ENCODE results near the gene IRS1.
A peak's percentile ranks its signal among the peaks of the same experiment; 100 is the strongest.

Gene IRS1

DNA sequence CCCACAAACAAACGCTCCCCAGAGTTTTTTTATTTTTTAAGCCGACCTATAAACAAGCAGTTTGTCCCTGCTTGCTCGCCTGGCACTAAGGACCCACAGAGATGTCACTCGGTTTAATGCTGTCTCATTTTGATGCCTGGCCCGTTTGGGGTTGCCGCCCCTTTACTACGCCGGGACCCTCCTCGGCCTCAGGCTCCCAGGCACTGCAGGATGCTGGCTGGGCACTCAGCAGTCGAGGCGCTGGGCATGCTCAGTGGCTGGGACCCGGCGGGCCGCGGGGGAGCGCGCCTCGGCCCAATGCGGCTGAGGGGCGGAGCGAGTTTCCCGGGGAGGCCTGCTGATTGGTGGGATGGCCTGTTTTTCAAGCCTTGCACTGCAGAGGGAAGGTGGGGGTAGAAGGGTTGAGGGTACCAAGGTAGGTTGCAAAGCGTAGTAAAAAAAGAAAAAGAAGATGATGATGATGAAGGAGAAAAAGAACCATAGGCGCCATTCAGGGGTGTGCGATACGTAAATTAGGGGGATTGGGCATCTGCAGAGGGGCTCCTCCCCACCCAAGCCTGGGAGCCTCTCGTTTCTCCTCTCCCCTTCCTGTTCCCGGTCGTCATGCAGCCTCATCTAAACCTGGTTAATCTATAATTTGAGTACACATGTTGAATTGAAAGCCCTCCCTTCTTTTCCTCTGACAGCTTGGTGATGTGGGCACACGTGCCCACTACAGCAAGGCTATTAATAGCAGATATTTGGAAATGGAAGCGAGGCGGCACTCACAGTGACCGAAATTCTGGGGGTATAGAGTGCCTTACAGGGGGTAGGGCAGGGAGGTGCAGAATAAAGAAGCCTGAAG, 1.5 kb upstream of the IRS1 start:
- peak overlapping the region; percentile 92 for H3K27ac ChIP-seq
- POLR2A ChIA-PET (ENCODE audit: low non-redundant PET) = no interaction called here
- peak; percentile 21 for DNase-seq (ENCODE audit: low spot score)
- CTCF ChIA-PET = interaction anchor here (1.0 to 2.0 kb wide), 3 partner anchors 906 to 1141 kb away, joined by 3 to 7 read pairs (median 5); no protein-coding TSS in a partner anchor
- TF ChIP-seq, protein P1, sequence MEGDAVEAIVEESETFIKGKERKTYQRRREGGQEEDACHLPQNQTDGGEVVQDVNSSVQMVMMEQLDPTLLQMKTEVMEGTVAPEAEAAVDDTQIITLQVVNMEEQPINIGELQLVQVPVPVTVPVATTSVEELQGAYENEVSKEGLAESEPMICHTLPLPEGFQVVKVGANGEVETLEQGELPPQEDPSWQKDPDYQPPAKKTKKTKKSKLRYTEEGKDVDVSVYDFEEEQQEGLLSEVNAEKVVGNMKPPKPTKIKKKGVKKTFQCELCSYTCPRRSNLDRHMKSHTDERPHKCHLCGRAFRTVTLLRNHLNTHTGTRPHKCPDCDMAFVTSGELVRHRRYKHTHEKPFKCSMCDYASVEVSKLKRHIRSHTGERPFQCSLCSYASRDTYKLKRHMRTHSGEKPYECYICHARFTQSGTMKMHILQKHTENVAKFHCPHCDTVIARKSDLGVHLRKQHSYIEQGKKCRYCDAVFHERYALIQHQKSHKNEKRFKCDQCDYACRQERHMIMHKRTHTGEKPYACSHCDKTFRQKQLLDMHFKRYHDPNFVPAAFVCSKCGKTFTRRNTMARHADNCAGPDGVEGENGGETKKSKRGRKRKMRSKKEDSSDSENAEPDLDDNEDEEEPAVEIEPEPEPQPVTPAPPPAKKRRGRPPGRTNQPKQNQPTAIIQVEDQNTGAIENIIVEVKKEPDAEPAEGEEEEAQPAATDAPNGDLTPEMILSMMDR (conservative IDR thresholded peaks at IDR 0.05; ENCODE audit: low read depth) = no peak

DNA sequence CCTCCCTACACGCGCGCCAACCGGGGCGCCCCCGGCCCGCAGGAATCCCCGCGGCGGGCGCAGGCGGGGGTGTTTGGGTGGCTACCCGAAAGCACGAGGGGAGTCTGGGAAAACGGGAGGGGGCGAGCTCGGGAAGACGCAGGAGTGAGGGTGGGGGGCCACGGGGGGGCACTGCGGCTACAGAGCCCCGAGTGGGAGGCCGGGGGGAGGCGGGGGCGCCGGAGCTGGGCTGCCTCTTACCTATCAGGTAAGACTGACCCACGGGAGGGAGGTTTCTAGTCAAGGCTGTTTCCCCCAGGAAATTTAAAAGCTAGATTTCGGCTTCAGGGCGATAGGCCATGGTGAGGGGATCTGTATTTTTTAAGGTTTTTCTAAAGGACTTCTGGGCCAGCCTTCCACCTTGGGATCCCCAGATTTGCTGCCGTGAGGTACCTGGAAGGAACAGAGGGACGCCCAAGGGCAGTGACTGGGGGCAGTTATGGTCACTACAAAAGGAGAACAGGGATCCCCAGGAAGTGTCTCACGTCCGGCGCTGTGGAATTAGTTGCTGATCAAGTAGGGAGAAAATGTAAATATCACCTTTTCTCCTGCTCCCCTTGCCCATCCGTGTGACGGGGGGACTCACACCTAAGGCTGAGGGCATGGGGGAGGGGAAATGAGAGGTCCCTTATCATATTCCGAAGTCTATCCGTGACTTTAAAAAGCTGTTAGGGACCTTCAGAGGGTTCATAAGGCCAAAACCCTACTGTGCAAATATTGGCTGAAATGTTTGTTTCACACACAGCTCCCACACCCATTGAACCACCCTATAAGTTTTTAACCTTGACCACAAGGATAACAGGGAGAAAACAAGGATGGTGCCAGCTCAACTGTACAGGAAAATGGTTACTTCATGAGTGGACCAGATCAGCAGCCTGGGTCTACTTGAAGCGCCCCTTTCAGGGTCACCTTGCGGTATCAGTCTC, 638 bp upstream of the IRS1 start:
- H3K27ac ChIP-seq = peak overlapping the region; percentile 92
- no peak for DNase-seq (ENCODE audit: low spot score)
- TF ChIP-seq, protein P1 (conservative IDR thresholded peaks at IDR 0.05; ENCODE audit: low read depth) = peak; percentile 54
- ChIA-PET POLR2A (ENCODE audit: low non-redundant PET) (interaction anchor here (0.5 kb wide), 1 partner anchor 151 kb away, joined by 4 read pairs; no protein-coding TSS in a partner anchor), CTCF (interaction anchor here (0.5 to 1.2 kb wide), 11 partner anchors 149 to 1131 kb away, joined by 3 to 10 read pairs (median 3); no protein-coding TSS in a partner anchor)

DNA sequence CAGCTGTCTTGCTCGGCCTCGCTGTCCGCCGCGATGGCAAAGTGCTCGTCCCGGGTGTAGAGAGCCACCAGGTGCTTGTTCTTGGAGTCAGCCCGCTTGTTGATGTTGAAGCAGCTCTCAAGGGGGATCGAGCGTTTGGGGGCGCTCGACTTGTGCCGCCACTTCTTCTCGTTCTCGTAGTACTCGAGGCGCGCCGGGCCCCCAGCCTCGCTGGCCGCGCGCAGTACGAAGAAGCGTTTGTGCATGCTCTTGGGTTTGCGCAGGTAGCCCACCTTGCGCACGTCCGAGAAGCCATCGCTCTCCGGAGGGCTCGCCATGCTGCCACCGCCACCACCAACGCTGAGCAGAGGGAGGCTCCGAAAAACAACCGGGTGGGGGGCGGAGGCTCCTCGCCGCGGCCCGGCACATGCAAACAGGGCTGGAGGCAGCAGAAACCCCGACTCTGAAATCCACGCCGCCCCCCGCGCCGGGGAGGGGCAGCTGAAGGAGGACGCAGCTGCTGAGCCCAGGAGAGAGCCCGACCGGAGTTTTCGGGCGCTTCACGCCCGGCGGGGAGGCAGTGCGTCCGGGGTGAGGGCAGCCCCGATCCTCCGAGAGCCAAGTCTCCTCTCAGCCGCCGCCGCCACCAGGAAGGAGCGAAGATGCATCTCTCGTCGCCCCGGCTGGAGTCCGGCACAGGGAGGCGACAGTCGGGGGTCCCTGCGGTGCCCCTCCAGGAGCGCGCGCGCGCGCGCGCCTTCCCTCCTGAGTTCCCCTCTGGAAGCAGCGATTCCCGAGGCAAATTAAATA, 1.0 kb downstream of the IRS1 start:
- TF ChIP-seq, protein P1 (conservative IDR thresholded peaks at IDR 0.05; ENCODE audit: low read depth) = peak; percentile 57
- H3K27ac ChIP-seq = peak overlapping the region; percentile 92
- CTCF ChIA-PET = interaction anchor here (0.7 to 1.2 kb wide), 10 partner anchors 26 to 1218 kb away, joined by 3 to 6 read pairs (median 3); no protein-coding TSS in a partner anchor
- POLR2A ChIA-PET (ENCODE audit: low non-redundant PET) = no interaction called here
- peak; percentile 43 for DNase-seq (ENCODE audit: low spot score)

DNA sequence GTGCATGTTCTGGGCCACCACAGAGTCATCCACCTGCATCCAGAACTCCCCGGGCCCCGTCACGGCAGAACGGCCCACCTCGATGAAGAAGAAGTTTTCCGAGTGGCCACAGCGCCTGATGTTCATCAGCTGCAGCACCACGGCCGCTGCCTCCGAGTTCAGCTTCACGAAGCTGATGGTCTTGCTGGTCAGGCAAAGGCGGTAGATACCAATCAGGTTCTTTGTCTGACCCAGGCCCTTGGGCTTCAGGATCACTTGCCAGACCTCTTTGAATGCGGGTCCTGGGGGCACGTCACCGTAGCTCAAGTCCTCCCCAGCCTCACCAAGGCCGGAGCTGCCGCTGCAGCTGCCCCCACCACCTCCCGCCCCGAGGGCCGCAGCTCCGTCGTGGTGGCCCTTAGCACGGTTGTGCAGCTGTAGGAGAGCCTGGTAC, 1.6 kb downstream of the IRS1 start:
- POLR2A ChIA-PET (ENCODE audit: low non-redundant PET) = no interaction called here
- H3K27ac ChIP-seq = peak overlapping the region; percentile 92
- CTCF ChIA-PET = interaction anchor here (0.7 to 1.1 kb wide), 2 partner anchors 27 to 432 kb away, joined by 3 read pairs; no protein-coding TSS in a partner anchor

DNA sequence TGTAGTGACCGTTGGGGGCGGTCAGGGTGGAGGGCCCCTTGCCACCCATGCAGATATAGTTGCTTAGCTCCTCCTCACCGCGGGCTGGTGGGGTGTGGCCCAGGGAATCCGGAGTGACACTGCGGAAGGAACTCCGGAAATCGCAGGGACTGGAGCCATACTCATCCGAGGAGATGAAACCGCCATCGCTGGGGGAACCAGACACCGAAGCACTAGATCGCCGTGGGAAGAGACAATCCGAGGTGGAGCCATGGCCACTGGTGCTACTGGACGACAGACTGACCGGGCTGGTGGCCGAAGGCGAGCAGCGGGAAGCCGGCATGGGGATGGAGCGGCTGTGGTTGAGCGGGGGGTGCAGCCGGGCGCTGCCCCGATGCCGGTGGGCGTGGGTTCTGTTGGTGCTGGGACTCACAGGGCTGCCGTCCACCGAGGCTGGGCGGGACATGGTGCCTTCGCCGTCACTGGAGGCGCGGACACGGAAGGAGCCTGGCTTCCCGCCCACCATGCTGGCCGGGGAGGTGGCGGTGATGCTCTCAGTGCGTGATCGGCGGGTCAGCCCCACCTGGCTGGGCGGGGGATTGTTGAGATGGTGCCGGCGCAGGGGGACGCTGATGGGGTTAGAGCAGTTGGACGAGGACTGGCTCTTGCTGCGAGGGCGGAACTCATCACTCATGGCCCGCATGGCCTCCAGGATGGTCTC, 2.2 kb downstream of the IRS1 start:
- peak overlapping the region; percentile 92 for H3K27ac ChIP-seq
- CTCF ChIA-PET = interaction anchor here (1.1 kb wide), 1 partner anchor 27 kb away, joined by 3 read pairs; no protein-coding TSS in a partner anchor
- POLR2A ChIA-PET (ENCODE audit: low non-redundant PET) = no interaction called here
- TF ChIP-seq, protein P1 (conservative IDR thresholded peaks at IDR 0.05; ENCODE audit: low read depth) = no peak
- no peak for DNase-seq (ENCODE audit: low spot score)

More for the DNA sequence above, 1.6 kb downstream of the IRS1 start:
- no peak for DNase-seq (ENCODE audit: low spot score)
- TF ChIP-seq, protein P1 (conservative IDR thresholded peaks at IDR 0.05; ENCODE audit: low read depth) = no peak

Measured in RWPE1 (cell line).